Stomach smooth muscle (tissue), 2 donors: ENCODE results near the gene BTBD16.

Experiments
- H3K27ac ChIP-seq: one replicate; pipeline ENCODE4 v1.7.0; 2013; ENCODE audit warnings: mild to moderate bottlenecking, low read length, inconsistent platforms
- H3K27me3 ChIP-seq, 2 donors: one replicate each; pipeline ENCODE4 v1.7.0; 2013; ENCODE audit warnings: low read length in 2 of 2; ENCODE audit not compliant: insufficient read depth in 2 of 2, control insufficient read depth in 1 of 2
- H3K36me3 ChIP-seq, 2 donors: one replicate each; pipeline ENCODE4 v1.7.0; 2013; ENCODE audit warnings: low read length in 2 of 2; ENCODE audit not compliant: control insufficient read depth in 2 of 2, insufficient read depth in 2 of 2
- H3K4me1 ChIP-seq: one replicate; pipeline ENCODE4 v1.7.0; 2013; ENCODE audit warnings: low read length; ENCODE audit not compliant: control insufficient read depth, insufficient read depth
- H3K4me3 ChIP-seq, 2 donors: one replicate each; pipeline ENCODE4 v1.7.0; 2013; ENCODE audit warnings: low read length in 2 of 2
- H3K9ac ChIP-seq, 2 donors: one replicate each; pipeline ENCODE4 v1.7.0; 2013; ENCODE audit warnings: low read length in 2 of 2, mild to moderate bottlenecking in 1 of 2
- H3K9me3 ChIP-seq, 2 donors: one replicate each; pipeline ENCODE4 v1.7.0; 2013; ENCODE audit warnings: low read length in 2 of 2; ENCODE audit not compliant: control insufficient read depth in 2 of 2
- donor health status: healthy.
- donor health status: Pancreatic carcinoma.

Gene BTBD16

DNA sequence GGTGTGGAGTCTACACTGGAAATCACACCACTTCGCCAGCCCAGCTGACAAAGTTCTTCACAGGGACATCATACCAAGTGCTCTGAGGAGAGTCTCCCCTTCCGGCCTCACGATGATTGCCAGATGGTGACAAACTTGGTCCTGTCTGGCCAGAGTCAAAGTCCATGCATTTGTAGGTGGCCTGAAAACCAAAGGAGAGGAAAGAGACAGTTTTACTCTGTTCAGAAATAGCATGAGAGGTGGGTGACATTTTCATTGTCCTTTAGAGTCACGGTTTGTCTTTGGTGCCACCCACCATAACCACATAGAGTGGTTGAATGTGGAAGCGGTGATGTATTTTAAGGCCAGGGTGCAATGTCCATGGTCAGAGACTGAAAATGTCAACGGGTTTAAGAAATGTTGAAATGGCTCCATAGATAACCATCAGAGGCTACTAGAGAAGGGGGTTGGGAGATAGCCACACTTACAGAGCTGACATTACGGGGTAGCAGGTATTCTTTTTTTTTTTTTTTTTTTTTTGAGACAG, 33.0 kb downstream of the BTBD16 start:
- Histone ChIP-seq H3K27me3 (no peaks in the 10 kb centered on the region), H3K4me1 (peaks cover 30% of the 10 kb centered on the region), H3K9ac (no peak overlapping the region), H3K4me3 (no peak overlapping the region), H3K36me3 (no peaks in the 10 kb centered on the region), H3K9me3 (peaks cover 0 to 4% of the 10 kb centered on the region in 2 donors), H3K27ac (no peak overlapping the region)

DNA sequence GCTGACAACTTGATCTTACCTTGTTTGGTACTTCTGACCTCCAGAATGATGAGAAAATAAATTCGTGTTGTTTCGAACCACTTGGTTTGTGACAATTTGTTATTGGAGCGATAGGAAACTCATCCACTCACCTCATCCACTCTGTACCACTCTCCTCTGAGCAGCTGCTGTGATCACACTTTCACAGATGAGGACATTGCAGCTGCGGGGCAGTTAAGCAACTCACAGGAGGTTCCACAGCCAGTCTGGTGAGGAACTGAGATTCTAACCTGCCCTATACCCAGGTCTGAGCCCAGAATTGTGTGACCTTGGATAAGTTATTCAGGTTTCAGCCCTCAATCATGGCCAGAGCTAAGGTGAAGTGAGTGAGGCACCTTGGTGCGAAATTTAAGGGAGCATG, 35.2 kb downstream of the BTBD16 start:
- H3K27me3 ChIP-seq: no peaks in the 10 kb centered on the region
- H3K36me3 ChIP-seq: no peaks in the 10 kb centered on the region
- peaks cover 0 to 4% of the 10 kb centered on the region in 2 donors for H3K9me3 ChIP-seq
- no peak overlapping the region for H3K27ac ChIP-seq
- no peak overlapping the region for H3K4me3 ChIP-seq
- H3K9ac ChIP-seq: no peak overlapping the region
- peaks cover 36% of the 10 kb centered on the region for H3K4me1 ChIP-seq

DNA sequence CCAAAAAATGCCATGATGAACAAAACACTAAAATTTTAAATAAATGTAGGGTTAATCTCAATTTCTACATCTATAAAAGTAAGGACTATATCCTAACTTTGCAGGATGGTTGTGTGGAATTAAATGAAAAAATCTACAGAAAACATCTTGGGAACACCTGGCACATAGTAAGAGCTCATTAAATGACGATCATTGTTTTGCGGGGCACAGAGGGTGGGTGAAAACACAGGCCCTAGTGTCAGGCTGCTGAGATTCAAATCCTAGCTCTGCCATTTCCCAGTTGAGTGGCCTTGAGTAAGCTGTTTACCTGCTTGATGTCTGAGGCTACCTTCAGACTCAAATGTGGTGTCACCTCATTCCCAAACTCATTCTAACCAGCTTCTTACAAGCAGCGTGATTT, 35.6 kb downstream of the BTBD16 start:
- Histone ChIP-seq H3K4me3 (no peak overlapping the region), H3K27ac (peak overlapping the region; percentile 94), H3K27me3 (no peaks in the 10 kb centered on the region), H3K9me3 (peaks cover 0 to 4% of the 10 kb centered on the region in 2 donors), H3K36me3 (no peaks in the 10 kb centered on the region), H3K9ac (peak overlapping the region in 1 of 2 donors; percentile 59), H3K4me1 (peaks cover 36% of the 10 kb centered on the region)

DNA sequence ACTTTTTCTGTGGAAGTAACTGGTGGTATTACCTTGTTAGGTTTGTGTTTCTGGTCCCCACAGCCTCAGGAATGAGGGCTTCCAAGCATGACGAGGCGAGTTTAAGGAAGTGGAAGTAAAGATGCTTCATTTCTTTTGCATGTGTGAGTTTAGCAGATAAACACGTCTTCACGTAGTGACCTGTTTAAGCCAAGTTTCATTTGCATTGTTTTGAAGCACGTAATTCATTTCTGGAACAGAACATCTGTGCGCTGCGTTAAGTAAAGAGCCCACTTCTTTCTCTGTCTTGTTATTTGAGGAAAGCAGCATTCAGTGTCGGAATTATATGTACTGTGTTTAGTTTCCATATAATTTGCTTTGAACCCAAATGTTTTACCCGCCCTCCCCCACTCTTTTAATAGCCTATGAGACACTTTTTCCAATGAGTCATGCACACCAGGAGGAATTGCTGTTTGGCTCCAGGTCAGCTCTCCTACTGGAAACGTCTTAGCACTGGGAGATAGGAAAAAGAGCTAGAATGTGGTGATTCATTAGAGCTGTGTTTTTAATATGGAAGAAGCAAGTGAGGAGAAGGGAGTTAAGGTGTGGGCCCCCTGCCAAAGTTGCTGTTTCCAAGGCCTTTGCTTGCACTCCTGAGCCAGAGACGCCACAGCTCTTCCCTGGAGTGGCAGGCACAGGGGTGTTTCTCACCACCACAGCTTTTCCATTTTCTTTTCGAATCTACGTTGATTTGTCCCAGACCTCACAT, 36.7 kb downstream of the BTBD16 start:
- Histone ChIP-seq H3K4me1 (peaks cover 37% of the 10 kb centered on the region), H3K9me3 (peaks cover 0 to 4% of the 10 kb centered on the region in 2 donors), H3K9ac (peak overlapping the region; percentile 59 to 74), H3K4me3 (peak overlapping the region; percentile 5 to 66), H3K27ac (peak overlapping the region; percentile 94), H3K36me3 (no peaks in the 10 kb centered on the region), H3K27me3 (no peaks in the 10 kb centered on the region)

DNA sequence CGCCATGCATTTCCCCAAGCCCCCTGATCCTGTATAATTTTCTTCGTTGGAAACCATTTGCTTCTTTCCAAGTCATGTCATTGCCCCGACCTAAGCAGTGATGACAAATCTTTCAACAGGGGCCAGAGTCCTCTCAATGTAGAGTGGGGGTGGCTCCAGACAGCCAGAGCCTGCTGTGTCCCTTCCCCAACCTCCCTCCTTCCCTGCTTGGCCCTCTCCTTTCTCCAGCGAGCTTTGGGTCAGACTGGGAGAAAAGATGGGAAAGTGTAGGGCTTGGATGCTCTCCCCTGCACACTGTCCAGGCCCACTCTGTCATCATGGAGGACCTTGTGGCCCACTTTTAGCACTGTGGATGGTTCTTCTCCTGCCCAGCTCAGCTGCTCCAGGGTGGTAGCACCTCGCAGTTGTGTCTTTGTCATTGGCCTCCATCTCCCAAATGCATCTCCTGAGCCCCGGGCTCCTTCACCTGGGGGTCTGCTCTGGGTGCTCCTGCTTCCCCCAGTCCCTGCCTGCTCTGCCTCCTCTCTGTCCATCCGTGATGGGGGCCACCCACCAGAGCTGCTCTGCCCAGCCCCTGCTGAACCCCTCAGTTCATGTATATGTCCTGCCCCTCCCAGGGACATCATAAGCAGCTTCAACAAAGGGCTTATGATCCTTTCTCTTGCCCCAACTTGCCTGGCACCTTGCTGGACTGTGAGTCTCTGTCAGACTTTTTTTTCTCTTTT, 37.5 kb downstream of the BTBD16 start:
- Histone ChIP-seq H3K27ac (peak overlapping the region; percentile 94), H3K27me3 (no peaks in the 10 kb centered on the region), H3K9ac (peak overlapping the region; percentile 59 to 74), H3K4me1 (peaks cover 37% of the 10 kb centered on the region), H3K4me3 (peak overlapping the region; percentile 5 to 66), H3K36me3 (no peaks in the 10 kb centered on the region), H3K9me3 (peaks cover 0 to 4% of the 10 kb centered on the region in 2 donors)

DNA sequence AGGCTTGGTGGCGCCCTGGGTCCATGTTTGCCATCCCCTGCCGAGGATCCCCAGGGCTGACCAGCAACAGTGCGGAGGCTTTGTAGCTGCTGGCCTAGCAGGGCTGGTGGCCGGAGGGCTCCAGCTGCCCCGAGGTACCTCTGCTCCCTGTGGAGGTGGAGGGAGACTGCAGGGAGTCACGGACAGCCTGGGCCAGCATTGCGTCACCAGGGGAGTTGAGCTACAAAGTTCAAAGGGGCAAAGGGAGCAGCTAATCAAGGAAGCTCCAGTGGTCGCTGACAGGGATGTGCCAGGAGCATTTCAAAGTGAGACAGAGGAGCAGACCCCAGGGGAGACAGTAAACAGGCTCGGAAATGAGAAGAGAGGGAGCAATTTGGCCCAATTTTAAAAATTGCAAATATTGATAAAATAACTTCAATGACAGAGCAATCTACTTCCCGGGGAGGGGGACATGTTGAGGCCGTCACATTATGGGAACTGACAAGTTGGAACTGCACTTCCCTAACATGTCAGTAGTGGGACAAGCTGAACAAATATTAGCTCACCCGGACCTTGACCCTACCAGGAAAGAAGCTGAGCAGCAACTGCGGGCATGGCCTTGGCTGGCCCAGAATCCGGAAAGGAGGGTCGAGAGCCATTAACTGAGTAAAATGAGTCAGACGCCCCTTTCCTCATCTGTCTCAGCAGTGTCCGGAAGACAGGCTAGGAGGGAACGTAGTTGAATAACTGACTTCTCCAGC, 39.4 kb downstream of the BTBD16 start:
- Histone ChIP-seq H3K36me3 (no peaks in the 10 kb centered on the region), H3K4me1 (peaks cover 37% of the 10 kb centered on the region), H3K27ac (peak overlapping the region; percentile 94), H3K27me3 (no peaks in the 10 kb centered on the region), H3K9ac (peak overlapping the region in 1 of 2 donors; percentile 28), H3K9me3 (peaks cover 0 to 4% of the 10 kb centered on the region in 2 donors), H3K4me3 (no peak overlapping the region)

DNA sequence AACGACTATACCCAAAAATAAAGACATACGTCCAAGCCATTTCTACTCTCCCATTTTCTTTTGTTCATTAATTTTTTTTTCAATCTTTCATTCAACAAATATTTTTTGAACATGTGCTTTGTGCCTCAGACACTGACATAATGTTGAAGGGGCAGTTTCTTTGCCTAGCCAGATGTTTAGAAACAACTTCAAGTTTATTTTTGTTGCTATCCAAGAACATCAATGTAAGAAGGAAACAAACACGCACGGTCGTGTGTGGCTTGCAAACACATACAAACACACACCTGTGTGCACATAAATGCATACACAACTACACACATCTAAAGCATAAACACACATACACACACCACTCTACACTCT, 39.9 kb downstream of the BTBD16 start:
- H3K27me3 ChIP-seq: no peaks in the 10 kb centered on the region
- H3K9ac ChIP-seq: peak overlapping the region in 1 of 2 donors; percentile 28
- H3K4me1 ChIP-seq: peaks cover 37% of the 10 kb centered on the region
- no peaks in the 10 kb centered on the region for H3K36me3 ChIP-seq
- H3K4me3 ChIP-seq: no peak overlapping the region
- peak overlapping the region; percentile 94 for H3K27ac ChIP-seq
- no peaks in the 10 kb centered on the region for H3K9me3 ChIP-seq

DNA sequence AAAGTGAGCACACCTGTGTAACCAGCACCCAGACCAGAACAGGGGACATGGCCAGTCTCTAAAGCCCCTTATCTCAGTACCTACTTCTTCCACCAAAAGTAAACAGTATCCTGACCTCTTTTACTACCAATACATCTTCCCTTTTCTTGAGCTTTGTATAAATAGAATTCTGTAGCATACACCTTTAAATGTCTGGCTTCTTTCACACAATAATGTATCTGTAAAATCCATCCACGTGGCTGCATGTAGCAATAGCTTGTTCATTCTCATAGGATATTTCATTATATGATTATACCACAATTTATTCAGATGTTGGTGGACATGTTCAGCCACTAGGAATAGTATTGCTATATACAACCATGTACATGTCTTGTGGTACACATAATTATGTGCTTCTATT, 40.6 kb downstream of the BTBD16 start:
- H3K27me3 ChIP-seq: no peaks in the 10 kb centered on the region
- no peak overlapping the region for H3K9ac ChIP-seq
- H3K36me3 ChIP-seq: no peaks in the 10 kb centered on the region
- H3K9me3 ChIP-seq: no peaks in the 10 kb centered on the region
- H3K4me1 ChIP-seq: peaks cover 37% of the 10 kb centered on the region
- no peak overlapping the region for H3K27ac ChIP-seq
- no peak overlapping the region for H3K4me3 ChIP-seq

DNA sequence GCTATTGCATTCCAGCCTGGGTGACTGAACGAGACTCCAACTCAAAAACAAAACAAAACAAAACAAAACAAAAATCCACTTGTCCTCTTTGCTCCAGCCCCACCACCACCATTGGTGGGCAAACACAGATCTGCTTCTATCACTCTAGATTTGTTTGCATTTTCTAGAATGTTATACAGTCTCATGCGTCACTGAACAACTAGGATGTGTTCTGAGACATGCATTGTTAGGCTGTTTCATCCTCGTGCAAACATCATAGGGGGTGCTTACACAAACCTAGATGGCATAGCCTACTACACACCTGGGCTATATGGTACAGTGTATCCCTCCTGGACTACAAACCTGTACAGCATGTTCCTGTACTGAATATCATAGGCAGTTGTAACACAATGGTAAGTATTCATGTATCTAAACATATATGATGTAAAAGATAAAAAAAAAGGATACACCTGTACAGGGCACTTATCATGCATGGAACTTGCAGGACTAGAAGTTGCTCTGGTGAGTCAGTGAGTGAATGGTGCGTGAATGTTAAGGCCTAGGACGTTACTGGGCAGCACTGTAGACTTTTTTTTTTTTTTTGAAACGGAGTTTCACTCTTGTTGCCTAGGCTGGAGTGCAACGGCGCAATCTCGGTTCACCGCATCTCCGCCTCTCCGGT, 45.3 kb downstream of the BTBD16 start:
- H3K27ac ChIP-seq: no peak overlapping the region
- H3K9ac ChIP-seq: no peak overlapping the region
- H3K27me3 ChIP-seq: no peaks in the 10 kb centered on the region
- H3K36me3 ChIP-seq: no peaks in the 10 kb centered on the region
- H3K9me3 ChIP-seq: no peaks in the 10 kb centered on the region
- peaks cover 4% of the 10 kb centered on the region for H3K4me1 ChIP-seq
- no peak overlapping the region for H3K4me3 ChIP-seq

DNA sequence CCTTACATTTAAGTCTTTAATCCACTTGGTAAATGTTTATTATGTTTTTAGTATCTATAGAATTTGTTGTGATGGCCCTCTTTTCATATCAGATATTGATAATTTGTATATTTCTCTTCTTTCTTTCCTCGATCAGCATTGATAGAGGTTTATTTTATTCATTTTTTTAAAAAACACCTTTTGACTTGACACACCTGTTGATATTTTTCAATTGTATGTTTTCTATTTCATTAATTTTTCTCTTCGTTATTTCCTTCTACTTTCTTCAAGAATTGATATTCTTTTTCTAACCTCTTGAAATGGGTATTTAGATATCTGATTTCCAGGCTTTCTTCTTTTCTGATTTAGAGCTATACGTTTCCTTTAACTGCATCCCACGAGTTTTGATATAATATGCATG, 50.9 kb downstream of the BTBD16 start:
- no peak overlapping the region for H3K4me3 ChIP-seq
- no peaks in the 10 kb centered on the region for H3K4me1 ChIP-seq
- no peaks in the 10 kb centered on the region for H3K27me3 ChIP-seq
- H3K27ac ChIP-seq: no peak overlapping the region
- no peaks in the 10 kb centered on the region for H3K36me3 ChIP-seq
- H3K9ac ChIP-seq: no peak overlapping the region
- H3K9me3 ChIP-seq: no peaks in the 10 kb centered on the region
